Measurements from ENCODE around the gene ACTR1A.
"Not testable (repeated sequence)": the region's sequence is repeated elsewhere in the genome, so short reads cannot be mapped to it uniquely, and the experiment has no call there.

The ACTR1A gene

DNA sequence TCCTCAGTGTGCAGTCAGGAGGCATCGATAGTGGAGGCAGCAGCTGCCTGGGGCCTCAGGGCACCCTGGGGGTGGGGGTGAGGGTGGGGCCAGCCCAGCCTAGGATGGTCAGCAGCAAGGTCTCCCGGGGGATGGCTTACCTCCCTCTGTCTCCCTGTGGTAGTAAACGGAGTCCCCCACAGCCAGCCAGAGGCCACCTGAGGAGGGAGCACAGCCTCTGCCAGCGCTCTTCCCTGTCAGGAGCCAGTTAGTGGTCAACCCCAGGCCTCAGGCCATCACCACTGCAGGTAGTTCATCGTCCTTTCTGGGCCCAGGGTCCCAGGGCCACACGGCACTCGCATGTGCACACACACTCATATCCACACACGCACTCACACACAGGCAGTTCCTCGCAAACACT, 22.1 kb downstream of the ACTR1A start:
- DNase-seq, result no peak

DNA sequence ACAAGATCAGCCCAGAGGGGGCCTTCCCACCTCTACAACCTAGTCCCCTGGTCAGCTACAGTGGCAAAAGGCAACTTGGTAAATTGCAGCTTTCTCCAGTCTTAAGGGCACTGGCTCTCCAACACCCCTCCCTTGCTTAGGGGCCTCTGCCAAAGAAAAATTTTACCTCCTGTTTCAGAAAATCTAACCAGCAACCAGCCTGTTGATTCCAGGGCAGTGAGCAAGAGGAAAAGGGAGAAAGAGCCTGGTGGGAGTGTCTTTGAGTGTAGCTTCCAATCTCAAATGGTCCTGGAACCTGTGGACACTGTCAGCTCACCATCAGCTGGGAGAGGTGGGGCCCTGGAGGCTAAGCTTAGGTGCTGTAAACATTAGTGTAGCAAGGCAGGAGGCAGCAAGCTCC, 22.9 kb downstream of the ACTR1A start:
- DNase-seq, result no peak

DNA sequence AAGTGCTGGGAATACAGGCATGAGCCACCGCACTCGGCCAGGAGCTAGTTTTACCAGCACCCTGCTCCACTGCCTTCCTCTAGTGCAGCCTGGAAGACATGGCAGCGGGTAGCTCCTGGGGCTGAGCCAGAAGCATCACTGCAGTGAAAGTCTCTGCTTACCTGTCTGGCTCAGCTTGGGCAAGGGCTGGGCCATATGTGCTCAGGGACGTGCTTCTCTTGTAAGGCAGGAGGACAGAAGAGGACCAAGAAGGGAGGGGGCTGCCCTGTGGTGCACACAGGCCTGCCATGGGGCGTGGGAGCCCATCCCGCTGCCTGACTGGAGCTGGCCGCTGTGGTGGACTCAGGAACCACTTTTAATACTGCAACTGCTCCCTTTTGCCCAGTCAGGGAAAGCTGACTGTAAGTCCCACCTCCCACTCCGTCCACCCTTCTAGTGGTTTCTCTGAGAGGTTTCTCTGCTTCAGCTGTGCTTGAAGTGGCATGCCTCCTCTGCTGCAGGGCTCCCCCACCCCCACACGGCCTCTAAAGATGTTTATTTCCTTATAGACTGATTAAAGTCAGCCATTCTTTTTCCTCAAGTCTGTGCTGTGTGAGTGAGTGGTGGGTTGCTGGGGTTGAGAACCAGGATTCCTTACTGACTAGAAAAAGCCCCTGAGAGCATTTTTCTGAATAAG, 25.9 kb downstream of the ACTR1A start:
- DNase-seq, result no peak

GRCh38 chr10:102475451-102476040, 27.0 kb downstream of the ACTR1A start:
- DNase-seq, result no peak

GRCh38 chr10:102473445-102474331, 28.8 kb downstream of the ACTR1A start:
- no peak for DNase-seq

DNA sequence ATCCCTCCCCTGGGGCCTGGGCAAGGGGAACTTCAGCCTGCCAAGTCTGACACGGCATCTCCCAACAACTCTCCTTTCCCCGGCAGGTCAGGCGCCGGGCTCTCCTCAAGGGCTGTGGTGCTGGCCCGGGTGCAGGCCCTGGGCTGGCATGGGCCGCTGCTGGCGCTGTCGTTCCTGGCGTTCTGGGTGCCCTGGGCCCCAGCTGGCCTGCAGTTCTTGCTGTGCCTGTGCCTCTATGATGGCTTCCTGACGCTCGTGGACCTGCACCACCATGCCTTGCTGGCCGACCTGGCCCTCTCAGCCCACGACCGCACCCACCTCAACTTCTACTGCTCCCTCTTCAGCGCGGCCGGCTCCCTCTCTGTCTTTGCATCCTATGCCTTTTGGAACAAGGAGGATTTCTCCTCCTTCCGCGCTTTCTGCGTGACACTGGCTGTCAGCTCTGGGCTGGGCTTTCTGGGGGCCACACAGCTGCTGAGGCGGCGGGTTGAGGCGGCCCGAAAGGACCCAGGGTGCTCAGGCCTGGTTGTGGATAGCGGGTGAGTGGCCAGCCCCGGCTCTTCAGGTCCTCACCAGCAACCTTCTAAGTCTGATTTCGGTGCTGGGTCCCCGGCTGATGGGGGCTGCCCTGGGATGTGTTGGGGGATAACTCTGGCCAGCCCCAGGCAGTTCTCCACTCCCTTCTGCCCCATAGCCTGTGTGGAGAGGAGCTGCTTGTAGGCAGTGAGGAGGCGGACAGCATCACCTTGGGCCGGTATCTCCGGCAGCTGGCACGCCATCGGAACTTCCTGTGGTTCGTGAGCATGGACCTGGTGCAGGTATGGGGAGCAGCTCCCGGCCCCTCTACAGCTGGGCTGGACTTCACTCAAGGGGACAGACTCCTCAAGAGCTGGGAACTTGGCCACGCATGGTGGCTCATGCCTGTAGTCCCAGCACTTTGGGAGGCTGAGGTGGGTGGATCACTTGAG, 31.6 kb downstream of the ACTR1A start:
- no peak for DNase-seq

DNA sequence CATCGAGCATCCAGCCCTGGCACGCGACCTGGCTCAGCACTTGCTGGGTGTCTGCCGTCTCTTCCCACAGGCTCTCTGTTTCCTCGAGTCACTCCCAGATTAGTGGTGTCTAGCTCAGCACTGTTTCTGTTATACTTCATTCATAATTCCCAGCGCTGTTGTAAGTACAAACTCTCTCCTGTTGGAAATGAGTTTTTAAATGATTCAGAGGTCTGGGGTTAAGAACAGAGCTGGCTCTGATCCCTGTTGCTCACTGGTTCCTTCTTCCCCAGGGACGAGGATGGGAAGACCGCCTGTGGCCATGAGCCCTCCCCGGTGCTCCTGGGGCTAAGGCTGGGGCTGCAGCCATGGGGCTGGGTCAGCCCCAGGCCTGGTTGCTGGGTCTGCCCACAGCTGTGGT, 33.8 kb downstream of the ACTR1A start:
- DNase-seq, result no peak

- no peak for DNase-seq
Measured at GRCh38 chr10:102467971-102468438, 34.5 kb downstream of the ACTR1A start.

- no peak for DNase-seq
Measured at GRCh38 chr10:102467318-102467717, 35.2 kb downstream of the ACTR1A start.

- no peak for DNase-seq
Measured at GRCh38 chr10:102465466-102465865, 37.0 kb downstream of the ACTR1A start.

DNA sequence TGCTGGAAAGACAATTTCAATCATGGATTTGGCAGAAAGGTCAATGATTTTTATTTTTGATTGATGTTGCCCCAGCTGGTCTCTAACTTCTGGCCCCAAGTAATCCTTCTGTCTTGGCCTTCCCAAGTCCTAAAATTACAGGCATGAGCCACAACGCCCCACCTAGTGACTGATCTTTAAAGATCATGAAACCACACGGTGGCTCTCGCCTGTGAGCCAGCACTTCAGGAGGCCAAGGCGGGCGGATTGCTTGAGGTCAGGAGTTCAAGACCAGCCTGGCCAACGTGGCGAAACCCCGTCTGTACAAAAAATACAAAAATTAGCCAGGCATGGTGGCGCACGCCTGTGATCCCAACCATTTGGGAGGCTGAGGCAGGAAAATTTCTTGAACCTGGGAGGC, 38.5 kb downstream of the ACTR1A start:
- DNase-seq, result no peak

- DNase-seq, result no peak
Measured at GRCh38 chr10:102462512-102463054, 39.9 kb downstream of the ACTR1A start.

DNA sequence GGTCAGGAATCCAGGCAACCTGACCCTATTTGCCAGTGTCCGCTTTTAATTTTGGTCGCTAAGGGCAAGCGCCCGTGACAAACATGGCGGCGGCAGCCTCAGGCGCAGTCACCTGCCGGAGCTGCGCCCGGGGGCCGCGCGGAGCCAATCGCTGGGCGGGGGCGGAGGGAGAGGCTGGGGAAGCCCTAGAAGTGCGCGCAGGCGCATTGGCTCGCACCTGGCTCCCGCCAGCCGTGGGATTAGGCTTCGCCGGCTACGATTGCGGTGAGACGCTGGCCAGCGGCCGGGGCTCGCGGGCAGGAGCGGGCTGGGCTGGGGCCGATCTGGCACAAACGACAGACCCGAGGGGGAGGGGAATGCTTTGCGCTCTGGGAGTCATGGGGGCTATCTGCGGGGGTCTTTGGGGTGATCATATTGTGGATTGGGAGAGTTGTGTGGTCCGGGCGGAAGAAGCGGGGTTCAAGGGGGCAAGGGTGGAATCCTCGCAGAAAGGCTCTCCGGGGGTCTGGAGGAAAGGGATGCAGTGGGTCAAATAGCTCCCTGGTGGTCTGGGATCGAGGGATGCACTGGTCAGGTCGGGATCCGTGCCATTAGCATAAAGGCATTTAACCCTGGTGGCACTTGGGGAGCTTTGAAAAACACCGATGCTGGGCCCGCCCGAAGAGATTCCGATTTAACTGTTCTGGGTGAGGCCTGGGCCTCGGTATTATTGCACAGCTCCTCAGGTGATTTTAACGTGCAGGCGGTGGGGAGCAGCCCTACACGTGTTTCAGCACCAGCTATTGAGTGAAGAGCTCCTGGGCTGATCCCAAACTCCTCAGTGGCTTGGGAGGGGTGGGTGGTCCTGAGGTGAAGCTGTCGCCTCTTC, 41.1 kb downstream of the ACTR1A start:
- DNase-seq, result peak; percentile 94

DNA sequence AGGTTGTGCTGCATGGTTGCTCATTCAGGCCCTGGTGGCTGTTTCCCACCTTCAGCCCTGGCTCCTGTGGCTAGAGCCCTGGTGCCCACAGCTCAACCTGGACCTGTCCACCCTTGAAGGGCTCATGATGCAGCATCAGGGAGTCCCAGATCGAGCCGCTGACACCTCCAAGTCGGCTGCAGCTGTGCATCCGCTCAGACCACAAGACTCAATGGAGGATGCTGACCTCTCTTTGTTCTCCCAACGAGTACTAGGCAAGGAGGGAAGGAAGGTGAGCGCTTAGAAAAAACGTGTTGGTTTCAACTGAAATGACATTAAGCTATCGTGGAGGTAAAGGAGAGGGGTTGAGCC, 41.7 kb downstream of the ACTR1A start:
- DNase-seq, result no peak

GRCh38 chr10:102458656-102459055, 43.9 kb downstream of the ACTR1A start:
- DNase-seq, result no peak

- DNase-seq, result no peak
Measured at GRCh38 chr10:102457591-102458150, 44.8 kb downstream of the ACTR1A start.

DNA sequence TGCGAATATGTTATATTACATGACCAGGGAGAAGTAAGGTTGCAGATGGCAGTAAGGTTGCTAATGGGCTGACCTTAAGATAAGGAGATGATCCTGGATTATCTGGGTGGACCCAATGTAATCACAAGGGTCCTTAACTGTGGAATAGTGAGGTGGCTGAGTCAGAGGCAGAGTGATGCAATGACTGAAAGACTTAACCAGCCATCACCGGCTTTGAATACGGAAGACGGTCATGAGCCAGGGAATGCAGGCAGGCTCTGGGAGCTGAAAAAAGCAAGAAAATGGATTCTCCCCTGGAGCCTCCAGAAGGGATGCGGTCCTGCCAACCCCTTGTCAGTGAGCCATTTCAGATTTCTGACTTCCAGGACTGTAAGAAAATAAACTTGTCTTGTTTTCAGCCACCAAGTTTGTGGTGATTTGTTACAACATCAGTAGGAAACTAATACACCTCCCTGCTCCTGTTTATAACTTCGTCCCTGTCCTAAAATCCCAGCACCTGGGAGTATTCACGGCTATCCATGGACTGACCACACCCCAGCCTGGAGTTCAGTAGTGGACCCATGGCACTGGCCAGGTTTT, 46.5 kb downstream of the ACTR1A start:
- no peak for DNase-seq

- DNase-seq, result not testable (repeated sequence)
Measured at GRCh38 chr10:102454662-102455487, 47.6 kb downstream of the ACTR1A start.

GRCh38 chr10:102453502-102453901, 49.0 kb downstream of the ACTR1A start:
- DNase-seq, result no peak

Measured in NCI-H1436 (cell line).